GM12878 (cell line): ENCODE data around the gene IRX5. TPM values are rescaled to one million over a fixed set of nuclear protein-coding genes. Genes with fewer than 3 reads are reported as not detected.

ENCODE experiments used
- ATAC-seq: fragments of 200-7000 bp; cut with Tn5 transposase; 3 replicates; pipeline ENCODE4 v1.9.1; 2020; ENCODE audit warnings: mild to moderate bottlenecking, moderate library complexity
- BruUV-seq: library from RNA; stranded (reverse); fragments of 400-500 nt; replicated peaks from 2 replicates; lab custom pipeline; 2021; lab: Mats Ljungman, UMichigan
- CTCF ChIA-PET: fragments of 300-600 bp; sonication (Branson Sonifier 250); formaldehyde crosslinking; extraction: SDS; loops from one replicate; lab custom pipeline; 2021; ENCODE audit warnings: inconsistent platforms; lab: Yijun Ruan, JAX
- POLR2A ChIA-PET: fragments of 350-600 bp; formaldehyde crosslinking; extraction: SDS; loops from one replicate; lab custom pipeline; 2021; ENCODE audit warnings: inconsistent platforms; lab: Charles Lee
- RAD21 ChIA-PET: fragments of 300-600 bp; sonication (Branson Sonifier 250); formaldehyde crosslinking; loops from one replicate; lab custom pipeline; 2023; ENCODE audit warnings: antibody characterized with exemption; ENCODE audit not compliant: unreplicated experiment; lab: Charles Lee
- SMC1A ChIA-PET: fragments of 300-600 bp; sonication (Branson Sonifier 250); formaldehyde crosslinking; loops from one replicate; lab custom pipeline; 2023; ENCODE audit not compliant: unreplicated experiment, uncharacterized antibody; lab: Charles Lee
- DNase-seq: peaks from one replicate; pipeline ENCODE4 v3.0.0-alpha.2; 2011; ENCODE audit warnings: low read depth, low spot score
- FAIRE-seq: peaks from 3 replicates; lab custom pipeline; 2011; peaks lifted over from hg19 to GRCh38; lab: Jason Lieb, UNC
- H2AFZ ChIP-seq: 2 replicates; pipeline ENCODE4 v1.6.0; 2011; ENCODE audit warnings: low read depth, low read length, control low read depth; ENCODE audit not compliant: control insufficient read depth
- H3K27ac ChIP-seq: 2 replicates; pipeline ENCODE4 v1.5.1; 2011; ENCODE audit warnings: control low read depth; ENCODE audit not compliant: control insufficient read depth, insufficient read depth
- H3K27me3 ChIP-seq, 2 experiments: replicated peaks in 1 of 2; 2 replicates each; pipeline versions ENCODE4 v1.6.0 to v1.6.1; 2011; ENCODE audit warnings: low read length in 1 of 2; ENCODE audit not compliant: control insufficient read depth in 2 of 2, insufficient read depth in 2 of 2
- H3K36me3 ChIP-seq, 2 experiments: 2 replicates each; pipeline ENCODE4 v1.5.1; 2011; ENCODE audit warnings: low read length in 1 of 2; ENCODE audit not compliant: control insufficient read depth in 2 of 2, insufficient read depth in 2 of 2
- H3K4me1 ChIP-seq: 2 replicates; pipeline ENCODE4 v1.6.1; 2011; ENCODE audit warnings: mild to moderate bottlenecking, low read length, moderate library complexity, mixed read lengths; ENCODE audit not compliant: control insufficient read depth, insufficient read depth
- H3K4me2 ChIP-seq: 2 replicates; pipeline ENCODE4 v1.6.0; 2011; ENCODE audit warnings: control low read depth; ENCODE audit not compliant: control insufficient read depth, insufficient read depth
- H3K4me3 ChIP-seq: fragments of 200-600 bp; sonication (generic); 2 replicates; pipeline ENCODE4 v1.5.1; 2016
- H3K79me2 ChIP-seq: 2 replicates; pipeline ENCODE4 v1.6.0; 2011; ENCODE audit warnings: low read length; ENCODE audit not compliant: control insufficient read depth, insufficient read depth
- H3K9ac ChIP-seq: 2 replicates; pipeline ENCODE4 v1.8.0; 2011; ENCODE audit warnings: low read length, control low read depth, mixed read lengths; ENCODE audit not compliant: control insufficient read depth, insufficient read depth
- H3K9me3 ChIP-seq: replicated peaks from 3 replicates; pipeline ENCODE4 v1.5.1; 2011; ENCODE audit warnings: mild to moderate bottlenecking, low read length; ENCODE audit not compliant: control insufficient read depth, insufficient read depth
- H4K20me1 ChIP-seq: 2 replicates; pipeline ENCODE4 v1.6.0; 2011; ENCODE audit not compliant: control insufficient read depth, insufficient read depth
- BCL11A ChIP-seq: IDR thresholded peaks from 2 replicates; pipeline ENCODE4 v1.6.1; 2011; ENCODE audit warnings: low read depth, low read length
- ETV6 ChIP-seq, 2 experiments: fragments of 450-650 bp in 1 of 2; IDR thresholded peaks in 1 of 2; conservative IDR thresholded peaks in 1 of 2; 2 replicates each; pipeline ENCODE4 v1.6.1; 2014; ENCODE audit warnings: antibody characterized with exemption in 1 of 2, borderline replicate concordance in 1 of 2, low read depth in 1 of 2, mild to moderate bottlenecking in 1 of 2, moderate library complexity in 1 of 2
- IRF4 ChIP-seq: IDR thresholded peaks from 2 replicates; pipeline ENCODE4 v1.6.1; 2011; ENCODE audit warnings: low read depth, low read length
- NRF1 ChIP-seq: conservative IDR thresholded peaks from 2 replicates; pipeline ENCODE4 v1.6.1; 2011; ENCODE audit warnings: mild to moderate bottlenecking, low read depth, low read length, improper control_type of control experiment
- RB1 ChIP-seq: fragments of 450-650 bp; formaldehyde crosslinking; IDR thresholded peaks from 2 replicates; pipeline ENCODE4 v1.6.1; 2017; ENCODE audit warnings: mild to moderate bottlenecking, borderline replicate concordance
- SIX5 ChIP-seq: IDR thresholded peaks from 2 replicates; pipeline ENCODE4 v1.6.1; 2011; ENCODE audit warnings: mild to moderate bottlenecking, low read depth, low read length, moderate library complexity; ENCODE audit not compliant: severe bottlenecking
- SPI1 ChIP-seq: IDR thresholded peaks from 2 replicates; pipeline ENCODE4 v1.6.1; 2011; ENCODE audit warnings: low read depth, mild to moderate bottlenecking, low read length, moderate library complexity, borderline replicate concordance; ENCODE audit not compliant: insufficient read depth
- ZNF274 ChIP-seq: IDR thresholded peaks from one replicate; pipeline ENCODE4 v1.8.0; 2011; ENCODE audit not compliant: insufficient read length, insufficient read depth
- ZNF384 ChIP-seq: IDR thresholded peaks from 2 replicates; pipeline ENCODE4 v1.6.1; 2012; ENCODE audit warnings: low read depth, mild to moderate bottlenecking, low read length, improper control_type of control experiment, borderline replicate concordance
- WGBS: methylation state at CpG from one replicate; pipeline ENCODE4 v1.1.6; 2016; ENCODE audit warnings: low lambda C conversion rate; ENCODE audit not compliant: insufficient replicate concordance, insufficient coverage; ENCODE audit errors: missing lambda C conversion rate; 5-methylcytosine and 5-hydroxymethylcytosine counted together
- in situ Hi-C: fragments of 300-500 bp; cut with MboI; formaldehyde crosslinking; loops from 9 replicates; pipeline ENCODE4 v1.14.3; 2018; ENCODE audit warnings: mixed read lengths
- intact Hi-C: fragments of 100-400 bp; cut with micrococcal nuclease; formaldehyde crosslinking; loops from one replicate; pipeline ENCODE4 v1.14.2; 2022; ENCODE audit not compliant: unreplicated experiment
- polyA plus RNA-seq, 11 experiments: library from polyadenylated mRNA; depleted of rRNA in 4 of 11; unstranded in 6 of 11; stranded (reverse) in 5 of 11; fragments of >200 nt; fragmentation: Nextera tagmentation in 4 of 11; fragmentation: Illumina TruSeq in 1 of 11; extraction: Ambion mirVana in 4 of 11; extraction: Trizol in 1 of 11; gene quantifications; 1 replicate in 1 of 11; 2 replicates in 10 of 11; pipeline versions ENCODE4 v1.2.1 to v1.2.3, GENCODE V29; 2011 to 2016; ENCODE audit warnings: inconsistent platforms in 2 of 11, missing spikeins in 2 of 11, low read depth in 1 of 11
- total RNA-seq, 4 experiments: library from RNA; depleted of rRNA in 3 of 4; stranded (reverse); fragments of >200 nt in 3 of 4; fragmentation: Illumina TruSeq in 1 of 4; extraction: Trizol in 1 of 4; gene quantifications; 2 replicates each; pipeline versions ENCODE4 v1.2.1 to v1.2.3, GENCODE V29; 2013 to 2021
- TF ChIP-seq, protein P1 (sequence below): fragments of 450-650 bp; IDR thresholded peaks from 2 replicates; pipeline ENCODE4 v1.6.1; 2017; ENCODE audit warnings: borderline replicate concordance

IRX5 gene
- total and polyA plus RNA-seq, 10 of the 15 experiments (the other 5 are each of a cell fraction or from before 2014, with no cell fraction given), result 0.08 TPM; not detected in 9

DNA sequence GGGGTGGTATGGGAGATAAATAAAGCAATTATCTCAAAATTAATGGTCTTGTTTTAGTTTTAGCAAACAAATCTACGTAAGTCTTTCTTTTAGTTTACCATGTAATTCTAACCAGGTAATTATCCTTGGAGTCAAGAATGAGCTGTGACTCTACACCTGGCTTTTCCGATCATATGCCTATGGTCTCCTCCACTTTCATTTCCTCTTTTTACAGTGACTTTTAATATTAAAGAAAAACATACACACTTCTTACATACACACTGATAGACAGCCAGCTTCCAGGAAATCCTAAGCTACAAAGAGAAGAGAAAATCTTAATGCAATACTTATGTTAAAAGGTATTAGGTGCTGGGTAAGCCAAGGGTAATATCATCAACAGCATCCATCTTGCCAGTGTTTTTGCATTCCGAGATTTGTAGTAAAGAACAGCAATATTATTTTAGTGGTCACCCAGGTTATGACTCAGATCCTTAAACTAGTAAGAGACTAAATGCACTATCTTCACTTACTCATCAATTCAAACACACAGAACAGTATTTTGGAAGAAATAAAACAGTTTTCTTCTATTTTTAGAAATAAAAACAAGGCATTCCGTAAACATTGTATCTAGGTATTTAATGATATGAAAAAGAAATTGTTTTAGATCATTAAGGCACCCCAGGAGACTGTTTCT, 4.4 kb upstream of the IRX5 start:
- in situ Hi-C loops, result no loop called here
- no peaks in the 10 kb centered on the region for H3K79me2 ChIP-seq

DNA sequence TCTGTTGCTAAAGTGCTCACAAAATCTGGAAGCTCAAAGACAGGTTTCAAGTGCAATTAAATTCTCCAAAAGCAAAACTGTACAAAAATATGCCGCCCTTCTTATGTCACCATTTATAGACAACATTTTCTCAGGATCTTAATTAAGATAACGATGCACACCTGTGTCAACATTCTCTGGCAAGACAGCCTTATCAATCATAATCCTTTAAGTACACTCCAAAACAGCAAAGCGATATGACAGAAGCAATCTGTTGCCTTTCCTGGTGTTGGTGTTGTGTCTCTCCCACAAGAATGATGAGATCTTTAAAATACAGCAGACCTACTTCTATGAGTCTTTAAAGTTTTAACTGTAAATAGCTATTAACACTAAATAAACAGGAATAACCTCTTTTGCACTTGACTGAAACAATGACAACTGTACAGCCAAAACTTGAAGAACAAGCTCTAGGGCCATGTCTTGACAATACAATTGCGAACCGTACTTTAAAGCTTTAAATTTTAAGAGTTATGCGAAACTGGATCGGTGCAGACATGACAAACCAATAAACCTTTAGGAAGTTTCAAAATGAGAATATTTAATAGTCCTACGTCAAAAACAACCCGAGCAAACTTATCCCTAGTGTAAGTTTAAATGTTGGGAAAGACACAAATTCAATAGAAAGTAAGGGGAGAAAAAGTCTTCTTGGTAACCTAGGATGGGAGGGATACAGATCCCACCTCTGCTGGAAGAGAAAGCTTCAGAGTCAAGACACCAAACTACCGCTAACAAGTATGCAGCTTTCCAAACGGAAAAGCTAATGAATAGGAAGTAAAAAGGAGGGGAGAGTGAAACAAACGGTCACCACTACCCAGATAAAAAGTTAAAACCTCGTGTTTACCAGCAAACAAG, 3.3 kb upstream of the IRX5 start:
- H3K4me1 ChIP-seq, result peaks cover 3% of the 10 kb centered on the region
- H3K27me3 ChIP-seq, result peaks cover 0 to 7% of the 10 kb centered on the region in 2 experiments; a peak in 3 of 4 replicates
- peak; percentile 49 for FAIRE-seq
- peaks cover 5% of the 10 kb centered on the region; the same call in 1 of the 3 replicates for H3K9me3 ChIP-seq
- POLR2A ChIA-PET, result no interaction called here
- H4K20me1 ChIP-seq, result no peaks in the 10 kb centered on the region
- no peak overlapping the region for H3K27ac ChIP-seq
- no peak overlapping the region; the same call in 1 of the 2 replicates for H2AFZ ChIP-seq
- no peak overlapping the region for H3K9ac ChIP-seq
- TF ChIP-seq, protein P1, sequence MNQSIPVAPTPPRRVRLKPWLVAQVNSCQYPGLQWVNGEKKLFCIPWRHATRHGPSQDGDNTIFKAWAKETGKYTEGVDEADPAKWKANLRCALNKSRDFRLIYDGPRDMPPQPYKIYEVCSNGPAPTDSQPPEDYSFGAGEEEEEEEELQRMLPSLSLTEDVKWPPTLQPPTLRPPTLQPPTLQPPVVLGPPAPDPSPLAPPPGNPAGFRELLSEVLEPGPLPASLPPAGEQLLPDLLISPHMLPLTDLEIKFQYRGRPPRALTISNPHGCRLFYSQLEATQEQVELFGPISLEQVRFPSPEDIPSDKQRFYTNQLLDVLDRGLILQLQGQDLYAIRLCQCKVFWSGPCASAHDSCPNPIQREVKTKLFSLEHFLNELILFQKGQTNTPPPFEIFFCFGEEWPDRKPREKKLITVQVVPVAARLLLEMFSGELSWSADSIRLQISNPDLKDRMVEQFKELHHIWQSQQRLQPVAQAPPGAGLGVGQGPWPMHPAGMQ, result no peak
- TF ChIP-seq BCL11A (no peak), NRF1 (no peak), ZNF384 (no peak), IRF4 (no peak), ZNF274 (no peak)
- TF ChIP-seq, all 136 proteins: peak for 0
- ATAC-seq (no peak), DNase-seq (no peak)
- Histone ChIP-seq H3K4me2 (peak overlapping the region; percentile 15), H3K36me3 (no peaks in the 10 kb centered on the region), H3K79me2 (no peaks in the 10 kb centered on the region), H3K4me3 (peak overlapping the region; percentile 18; the same call in 1 of the 2 replicates)
- intact Hi-C loops (no loop called here), in situ Hi-C loops (no loop called here)
- CTCF ChIA-PET, result interaction anchor here (0.6 to 0.9 kb wide), 2 partner anchors 20 to 89 kb away, joined by 3 read pairs; no protein-coding TSS in a partner anchor
- SMC1A ChIA-PET, result interaction anchor here (0.7 to 1.5 kb wide), 2 partner anchors 12 to 329 kb away, joined by 3 read pairs; no protein-coding TSS in a partner anchor
- TSS peak; percentile 58 for BruUV-seq
- RAD21 ChIA-PET, result no interaction called here
- 40% methylated on average over 13 of the region's 13 CpGs for WGBS

More for the DNA sequence above, 4.4 kb upstream of the IRX5 start:
- TF ChIP-seq SPI1, result peak; percentile 66
- no peak for TF ChIP-seq ETV6 (conservative IDR thresholded peaks at IDR 0.05 in 1 of 2, IDR thresholded peaks at IDR 0.05 in 1 of 2; ENCODE audit: borderline replicate concordance in 1 of 2, low read depth in 1 of 2)
- no peak for TF ChIP-seq SIX5
- no peak for TF ChIP-seq RB1
- no peaks in the 10 kb centered on the region for H4K20me1 ChIP-seq
- H3K36me3 ChIP-seq, result no peaks in the 10 kb centered on the region
- RAD21 ChIA-PET, result no interaction called here
- H3K4me1 ChIP-seq, result peaks cover 3% of the 10 kb centered on the region
- no peak for FAIRE-seq
- H3K4me2 ChIP-seq, result peak overlapping the region; percentile 25; the same call in 1 of the 2 replicates
- SMC1A ChIA-PET, result interaction anchor here (1.5 kb wide), 1 partner anchor 11 kb away, joined by 3 read pairs; no protein-coding TSS in a partner anchor
- no peak overlapping the region for H3K9ac ChIP-seq
- no peak for ATAC-seq
- no TSS peak for BruUV-seq
- H2AFZ ChIP-seq, result no peak overlapping the region
- 44% methylated on average over 4 of the region's 4 CpGs for WGBS
- peaks cover 3% of the 10 kb centered on the region; the same call in 1 of the 3 replicates for H3K9me3 ChIP-seq
- intact Hi-C loops, result no loop called here
- H3K27ac ChIP-seq, result no peak overlapping the region
- POLR2A ChIA-PET, result no interaction called here
- H3K4me3 ChIP-seq, result no peak overlapping the region
- CTCF ChIA-PET, result no interaction called here
- H3K27me3 ChIP-seq, result no peaks in the 10 kb centered on the region; a peak in 1 of 4 replicates
- no peak for DNase-seq
